ENCODE data around the gene NVL. TPM values are rescaled to one million over a fixed set of nuclear protein-coding genes. Genes with fewer than 3 reads are reported as not detected.
"Not testable (repeated sequence)": the region's sequence is repeated elsewhere in the genome, so short reads cannot be mapped to it uniquely, and the experiment has no call there.

Gene NVL
- total and polyA plus RNA-seq, 2 donors from 2014 or later: 16.3 to 24.0 TPM

DNA sequence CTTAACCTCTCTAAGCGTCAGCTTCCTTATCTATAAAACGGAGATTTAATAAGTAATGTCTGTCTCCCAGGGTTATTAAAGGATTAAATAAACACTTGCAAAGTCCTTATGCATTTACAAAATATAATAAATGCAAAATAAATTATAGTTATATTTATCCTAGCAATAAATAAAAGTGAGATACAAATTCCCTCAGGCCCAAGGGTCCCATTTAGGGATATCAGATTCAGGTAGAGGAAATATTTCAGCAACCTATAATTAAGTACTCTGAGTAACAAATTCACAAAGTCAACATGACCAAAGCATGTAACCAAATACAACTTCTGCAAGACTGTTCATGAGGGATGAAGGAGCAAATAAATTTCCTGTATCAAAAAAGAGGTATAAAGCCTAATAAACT is 17.9 kb downstream of the NVL start:
- FAIRE-seq: no peak
- intact Hi-C loops (cut with DNase I): no loop called here

DNA sequence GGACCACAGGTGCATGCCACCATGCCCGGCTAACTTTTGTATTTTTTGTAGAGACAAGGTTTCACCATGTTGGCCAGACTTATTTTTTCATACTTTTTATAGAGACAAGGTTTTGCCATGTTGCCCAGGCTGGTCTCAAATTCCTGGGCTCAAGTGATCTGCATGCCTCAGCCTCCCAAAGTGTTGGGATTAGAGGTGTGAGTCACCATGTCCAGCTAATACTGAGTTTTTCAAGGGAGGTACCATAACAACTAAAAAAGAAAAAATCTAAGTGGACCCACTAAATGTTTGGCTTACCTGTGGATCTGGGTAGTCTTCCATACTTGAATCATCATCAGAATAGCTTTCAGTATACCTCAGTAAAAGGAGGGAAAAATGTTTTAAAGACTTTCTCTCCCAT is 18.5 kb downstream of the NVL start:
- H3K27ac ChIP-seq (ENCODE audit: low read depth in 2 of 2, low read length in 2 of 2); H3K27me3 ChIP-seq (ENCODE audit: control insufficient read depth, insufficient read depth, low read length); H3K4me1 ChIP-seq (ENCODE audit: control insufficient read depth in 2 of 3, insufficient read depth in 2 of 3, low read depth in 1 of 3, low read length in 3 of 3); H3K9ac ChIP-seq (ENCODE audit: low read length in 3 of 3); FAIRE-seq; H3K9me3 ChIP-seq (ENCODE audit: control insufficient read depth in 2 of 3, insufficient read depth in 1 of 3, low read length in 3 of 3); H3K4me3 ChIP-seq (ENCODE audit: low read length in 3 of 3); intact Hi-C loops (cut with DNase I); DNase-seq: not testable (repeated sequence)
- peaks cover 0 to 22% (median 7%) of the 10 kb centered on the region in 3 donors for H3K36me3 ChIP-seq (ENCODE audit: control insufficient read depth in 2 of 3, insufficient read depth in 3 of 3, low read length in 3 of 3)

More for the DNA sequence above, 17.9 kb downstream of the NVL start:
- H3K9ac ChIP-seq (ENCODE audit: low read length in 3 of 3): no peak overlapping the region
- TF ChIP-seq, protein P1, sequence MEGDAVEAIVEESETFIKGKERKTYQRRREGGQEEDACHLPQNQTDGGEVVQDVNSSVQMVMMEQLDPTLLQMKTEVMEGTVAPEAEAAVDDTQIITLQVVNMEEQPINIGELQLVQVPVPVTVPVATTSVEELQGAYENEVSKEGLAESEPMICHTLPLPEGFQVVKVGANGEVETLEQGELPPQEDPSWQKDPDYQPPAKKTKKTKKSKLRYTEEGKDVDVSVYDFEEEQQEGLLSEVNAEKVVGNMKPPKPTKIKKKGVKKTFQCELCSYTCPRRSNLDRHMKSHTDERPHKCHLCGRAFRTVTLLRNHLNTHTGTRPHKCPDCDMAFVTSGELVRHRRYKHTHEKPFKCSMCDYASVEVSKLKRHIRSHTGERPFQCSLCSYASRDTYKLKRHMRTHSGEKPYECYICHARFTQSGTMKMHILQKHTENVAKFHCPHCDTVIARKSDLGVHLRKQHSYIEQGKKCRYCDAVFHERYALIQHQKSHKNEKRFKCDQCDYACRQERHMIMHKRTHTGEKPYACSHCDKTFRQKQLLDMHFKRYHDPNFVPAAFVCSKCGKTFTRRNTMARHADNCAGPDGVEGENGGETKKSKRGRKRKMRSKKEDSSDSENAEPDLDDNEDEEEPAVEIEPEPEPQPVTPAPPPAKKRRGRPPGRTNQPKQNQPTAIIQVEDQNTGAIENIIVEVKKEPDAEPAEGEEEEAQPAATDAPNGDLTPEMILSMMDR (IDR thresholded peaks at IDR 0.05; ENCODE audit: borderline replicate concordance, extremely low read depth, insufficient read depth): no peak
- no peak overlapping the region for H3K27ac ChIP-seq (ENCODE audit: low read depth in 2 of 2, low read length in 2 of 2)
- peaks cover 0 to 19% (median 4%) of the 10 kb centered on the region in 3 donors for H3K36me3 ChIP-seq (ENCODE audit: control insufficient read depth in 2 of 3, insufficient read depth in 3 of 3, low read length in 3 of 3)
- H3K4me1 ChIP-seq (ENCODE audit: control insufficient read depth in 2 of 3, insufficient read depth in 2 of 3, low read depth in 1 of 3, low read length in 3 of 3): no peaks in the 10 kb centered on the region
- H3K27me3 ChIP-seq (ENCODE audit: control insufficient read depth, insufficient read depth, low read length): no peaks in the 10 kb centered on the region
- DNase-seq: no peak
- H3K9me3 ChIP-seq (ENCODE audit: control insufficient read depth in 2 of 3, insufficient read depth in 1 of 3, low read length in 3 of 3): no peaks in the 10 kb centered on the region
- H3K4me3 ChIP-seq (ENCODE audit: low read length in 3 of 3): no peak overlapping the region

DNA sequence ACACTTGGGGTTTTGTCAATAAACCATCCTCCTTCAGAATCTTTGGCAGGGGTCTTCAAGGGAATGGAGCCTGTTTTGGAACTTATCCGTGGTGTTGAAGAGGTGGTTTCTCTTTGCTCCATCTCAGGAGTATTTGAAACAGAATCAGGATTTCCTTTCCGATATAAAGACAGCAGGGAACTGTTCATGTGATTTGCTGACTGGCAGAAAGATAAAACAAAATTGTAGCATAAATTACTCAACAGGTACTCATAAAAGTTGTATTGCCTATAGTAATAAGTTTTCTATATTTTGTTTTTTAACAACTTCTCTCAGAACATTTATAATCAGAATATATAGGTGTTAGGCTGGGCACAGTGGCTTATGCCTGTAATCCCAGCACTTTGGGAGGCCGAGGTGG is 21.9 kb downstream of the NVL start:
- no peak for DNase-seq
- no peaks in the 10 kb centered on the region for H3K27me3 ChIP-seq (ENCODE audit: control insufficient read depth, insufficient read depth, low read length)
- no peaks in the 10 kb centered on the region for H3K4me1 ChIP-seq (ENCODE audit: control insufficient read depth in 2 of 3, insufficient read depth in 2 of 3, low read depth in 1 of 3, low read length in 3 of 3)
- no peak overlapping the region for H3K4me3 ChIP-seq (ENCODE audit: low read length in 3 of 3)
- H3K9me3 ChIP-seq (ENCODE audit: control insufficient read depth in 2 of 3, insufficient read depth in 1 of 3, low read length in 3 of 3): no peaks in the 10 kb centered on the region
- peaks cover 0 to 22% (median 16%) of the 10 kb centered on the region in 3 donors for H3K36me3 ChIP-seq (ENCODE audit: control insufficient read depth in 2 of 3, insufficient read depth in 3 of 3, low read length in 3 of 3)
- FAIRE-seq: no peak
- TF ChIP-seq, protein P1 (IDR thresholded peaks at IDR 0.05; ENCODE audit: borderline replicate concordance, extremely low read depth, insufficient read depth): no peak
- intact Hi-C loops (cut with DNase I): no loop called here
- no peak overlapping the region for H3K27ac ChIP-seq (ENCODE audit: low read depth in 2 of 2, low read length in 2 of 2)
- H3K9ac ChIP-seq (ENCODE audit: low read length in 3 of 3): no peak overlapping the region

DNA sequence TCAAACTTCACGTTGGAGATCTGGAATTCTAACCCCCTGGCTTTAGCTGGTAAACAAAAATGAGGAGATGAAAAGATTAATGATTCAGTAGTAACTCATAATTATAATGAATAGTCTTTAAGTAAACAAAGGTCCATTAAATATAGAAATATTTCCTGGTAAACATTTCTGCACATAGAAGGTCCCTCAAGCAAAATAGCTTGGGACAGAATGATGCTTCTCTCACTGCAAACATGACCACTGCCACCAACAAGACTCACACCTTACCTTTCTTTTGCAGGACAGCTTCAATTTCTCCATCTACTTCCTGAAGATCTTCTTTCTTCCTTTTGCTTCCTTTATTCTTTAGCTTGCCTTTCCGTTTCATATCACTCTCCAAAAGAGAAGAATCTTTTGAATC is 25.2 kb downstream of the NVL start:
- Histone ChIP-seq H3K9me3 (ENCODE audit: control insufficient read depth in 2 of 3, insufficient read depth in 1 of 3, low read length in 3 of 3) (no peaks in the 10 kb centered on the region), H3K27me3 (ENCODE audit: control insufficient read depth, insufficient read depth, low read length) (no peaks in the 10 kb centered on the region), H3K36me3 (ENCODE audit: control insufficient read depth in 2 of 3, insufficient read depth in 3 of 3, low read length in 3 of 3) (peaks cover 0 to 46% (median 21%) of the 10 kb centered on the region in 3 donors), H3K27ac (ENCODE audit: low read depth in 2 of 2, low read length in 2 of 2) (no peak overlapping the region), H3K4me1 (ENCODE audit: control insufficient read depth in 2 of 3, insufficient read depth in 2 of 3, low read depth in 1 of 3, low read length in 3 of 3) (no peaks in the 10 kb centered on the region), H3K9ac (ENCODE audit: low read length in 3 of 3) (no peak overlapping the region), H3K4me3 (ENCODE audit: low read length in 3 of 3) (no peak overlapping the region)
- intact Hi-C loops (cut with DNase I): no loop called here
- DNase-seq: no peak
- TF ChIP-seq, protein P1 (IDR thresholded peaks at IDR 0.05; ENCODE audit: borderline replicate concordance, extremely low read depth, insufficient read depth): no peak
- no peak for FAIRE-seq
